ENCODE results near the gene APEH.
"Not testable (repeated sequence)": the region's sequence is repeated elsewhere in the genome, so short reads cannot be mapped to it uniquely, and the experiment has no call there.

Gene APEH

DNA sequence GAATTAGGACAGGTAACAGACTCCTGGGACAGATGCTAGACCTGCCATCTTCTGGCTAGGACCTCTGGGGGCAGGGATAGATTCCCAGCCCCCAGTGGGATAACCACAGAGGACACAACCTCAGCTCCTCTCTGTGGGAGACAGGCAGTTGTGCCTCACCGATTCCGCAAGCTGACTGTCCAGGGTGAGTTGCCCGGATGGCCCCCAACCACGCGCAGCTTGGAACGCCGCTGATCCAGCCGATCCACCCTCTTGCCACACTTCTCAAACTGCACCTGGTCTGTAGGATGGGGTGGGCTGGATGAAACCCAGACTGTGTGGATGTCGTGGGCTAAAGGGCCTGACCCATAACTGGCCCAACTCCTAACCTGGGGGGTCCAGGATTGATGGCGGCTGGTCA is 11.0 kb downstream of the APEH start:
- H3K18ac ChIP-seq (ENCODE audit: low read length); H2AK5ac ChIP-seq (ENCODE audit: low read length); H4K5ac ChIP-seq (ENCODE audit: low read length); H3K79me2 ChIP-seq (ENCODE audit: control insufficient read depth, insufficient read depth, low read length); H3K23ac ChIP-seq (ENCODE audit: low read length); H3K4me2 ChIP-seq (ENCODE audit: low read length); H3K4me1 ChIP-seq (ENCODE audit: control insufficient read depth, low read depth, low read length); DNase-seq; H3K27ac ChIP-seq (ENCODE audit: low read depth, low read length); H4K8ac ChIP-seq (ENCODE audit: low read depth, low read length); H3K4ac ChIP-seq (ENCODE audit: low read depth, low read length); H2BK120ac ChIP-seq (ENCODE audit: low read depth, low read length); H3K56ac ChIP-seq (ENCODE audit: low read length); H3K4me3 ChIP-seq (ENCODE audit: low read length); H2BK5ac ChIP-seq (ENCODE audit: low read length); H3K9ac ChIP-seq (ENCODE audit: low read length); H3K27me3 ChIP-seq (ENCODE audit: insufficient read depth, low read length, poor library complexity); H3K79me1 ChIP-seq (ENCODE audit: low read length); H2BK15ac ChIP-seq (replicated peaks; ENCODE audit: low read depth): not testable (repeated sequence)
- WGBS (ENCODE audit: extremely low coverage, insufficient coverage, low lambda C conversion rate): no CpG with 5 or more reads among the region's 10 CpGs
- peaks cover 12% of the 10 kb centered on the region for H3K36me3 ChIP-seq (ENCODE audit: control insufficient read depth, insufficient read depth, low read length)

GRCh38 chr3:49685846-49686245 is 11.7 kb downstream of the APEH start:
- H3K4me3 ChIP-seq (ENCODE audit: low read length): not testable (repeated sequence)
- no CpG with 5 or more reads among the region's 36 CpGs for WGBS (ENCODE audit: extremely low coverage, insufficient coverage, low lambda C conversion rate)

DNA sequence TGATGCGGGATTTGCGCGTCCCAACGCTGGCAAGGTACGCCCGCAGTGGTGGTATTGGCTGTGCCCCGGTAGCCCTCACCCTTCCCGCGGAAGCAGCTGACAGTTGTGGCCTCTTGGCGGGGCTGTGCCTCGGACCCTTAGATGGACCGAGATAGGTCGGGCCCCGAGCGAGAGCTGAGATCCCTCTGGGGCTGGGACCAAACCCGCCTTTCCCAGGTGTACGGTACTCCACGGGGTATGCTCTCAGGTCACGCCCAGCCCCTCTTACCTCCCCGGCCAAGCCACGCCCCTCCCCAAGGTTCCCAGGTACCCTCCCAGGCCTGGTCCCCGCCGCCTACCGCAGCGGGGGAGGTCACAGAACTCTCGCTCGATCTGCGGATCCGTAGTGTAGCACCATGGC is 12.2 kb downstream of the APEH start:
- not testable (repeated sequence) for H3K4ac ChIP-seq (ENCODE audit: low read depth, low read length)
- peak; percentile 87 for DNase-seq
- H3K9ac ChIP-seq (ENCODE audit: low read length): peak overlapping the region; percentile 28

More at GRCh38 chr3:49685846-49686245, 11.7 kb downstream of the APEH start:
- H3K79me1 ChIP-seq (ENCODE audit: low read length); H3K4ac ChIP-seq (ENCODE audit: low read depth, low read length); H3K56ac ChIP-seq (ENCODE audit: low read length); H3K23ac ChIP-seq (ENCODE audit: low read length); H3K4me2 ChIP-seq (ENCODE audit: low read length); H2BK120ac ChIP-seq (ENCODE audit: low read depth, low read length); DNase-seq; H3K9ac ChIP-seq (ENCODE audit: low read length); H4K5ac ChIP-seq (ENCODE audit: low read length); H3K4me1 ChIP-seq (ENCODE audit: control insufficient read depth, low read depth, low read length); H2BK15ac ChIP-seq (replicated peaks; ENCODE audit: low read depth); H2AK5ac ChIP-seq (ENCODE audit: low read length); H2BK5ac ChIP-seq (ENCODE audit: low read length); H3K27ac ChIP-seq (ENCODE audit: low read depth, low read length); H4K8ac ChIP-seq (ENCODE audit: low read depth, low read length); H3K27me3 ChIP-seq (ENCODE audit: insufficient read depth, low read length, poor library complexity); H3K18ac ChIP-seq (ENCODE audit: low read length); H3K79me2 ChIP-seq (ENCODE audit: control insufficient read depth, insufficient read depth, low read length); H3K36me3 ChIP-seq (ENCODE audit: control insufficient read depth, insufficient read depth, low read length): not testable (repeated sequence)

GRCh38 chr3:49686769-49687423 is 12.7 kb downstream of the APEH start:
- H3K4ac ChIP-seq (ENCODE audit: low read depth, low read length); H2BK5ac ChIP-seq (ENCODE audit: low read length); H2BK120ac ChIP-seq (ENCODE audit: low read depth, low read length); H3K4me1 ChIP-seq (ENCODE audit: control insufficient read depth, low read depth, low read length); H4K5ac ChIP-seq (ENCODE audit: low read length); H3K79me1 ChIP-seq (ENCODE audit: low read length); H3K18ac ChIP-seq (ENCODE audit: low read length); H3K36me3 ChIP-seq (ENCODE audit: control insufficient read depth, insufficient read depth, low read length); H4K8ac ChIP-seq (ENCODE audit: low read depth, low read length); H3K23ac ChIP-seq (ENCODE audit: low read length); H3K4me3 ChIP-seq (ENCODE audit: low read length); H3K27me3 ChIP-seq (ENCODE audit: insufficient read depth, low read length, poor library complexity); H3K79me2 ChIP-seq (ENCODE audit: control insufficient read depth, insufficient read depth, low read length); H2AK5ac ChIP-seq (ENCODE audit: low read length); H3K27ac ChIP-seq (ENCODE audit: low read depth, low read length); H2BK15ac ChIP-seq (replicated peaks; ENCODE audit: low read depth): not testable (repeated sequence)
- H3K9ac ChIP-seq (ENCODE audit: low read length): peak overlapping the region; percentile 73
- H3K56ac ChIP-seq (ENCODE audit: low read length): peak overlapping the region; percentile 87
- peak; percentile 93 for DNase-seq
- peak overlapping the region; percentile 78 for H3K4me2 ChIP-seq (ENCODE audit: low read length)
- no CpG with 5 or more reads among the region's 44 CpGs for WGBS (ENCODE audit: extremely low coverage, insufficient coverage, low lambda C conversion rate)

More for the DNA sequence above, 12.2 kb downstream of the APEH start:
- H3K79me2 ChIP-seq (ENCODE audit: control insufficient read depth, insufficient read depth, low read length); H2AK5ac ChIP-seq (ENCODE audit: low read length); H3K4me3 ChIP-seq (ENCODE audit: low read length); H2BK5ac ChIP-seq (ENCODE audit: low read length); H3K23ac ChIP-seq (ENCODE audit: low read length); H3K4me1 ChIP-seq (ENCODE audit: control insufficient read depth, low read depth, low read length); H3K27ac ChIP-seq (ENCODE audit: low read depth, low read length); H4K5ac ChIP-seq (ENCODE audit: low read length); H3K36me3 ChIP-seq (ENCODE audit: control insufficient read depth, insufficient read depth, low read length); H2BK120ac ChIP-seq (ENCODE audit: low read depth, low read length); H4K8ac ChIP-seq (ENCODE audit: low read depth, low read length); H3K27me3 ChIP-seq (ENCODE audit: insufficient read depth, low read length, poor library complexity); H3K18ac ChIP-seq (ENCODE audit: low read length); H3K79me1 ChIP-seq (ENCODE audit: low read length); H2BK15ac ChIP-seq (replicated peaks; ENCODE audit: low read depth): not testable (repeated sequence)
- WGBS (ENCODE audit: extremely low coverage, insufficient coverage, low lambda C conversion rate): no CpG with 5 or more reads among the region's 29 CpGs
- Histone ChIP-seq H3K56ac (ENCODE audit: low read length) (peak overlapping the region; percentile 87), H3K4me2 (ENCODE audit: low read length) (peak overlapping the region; percentile 10)

DNA sequence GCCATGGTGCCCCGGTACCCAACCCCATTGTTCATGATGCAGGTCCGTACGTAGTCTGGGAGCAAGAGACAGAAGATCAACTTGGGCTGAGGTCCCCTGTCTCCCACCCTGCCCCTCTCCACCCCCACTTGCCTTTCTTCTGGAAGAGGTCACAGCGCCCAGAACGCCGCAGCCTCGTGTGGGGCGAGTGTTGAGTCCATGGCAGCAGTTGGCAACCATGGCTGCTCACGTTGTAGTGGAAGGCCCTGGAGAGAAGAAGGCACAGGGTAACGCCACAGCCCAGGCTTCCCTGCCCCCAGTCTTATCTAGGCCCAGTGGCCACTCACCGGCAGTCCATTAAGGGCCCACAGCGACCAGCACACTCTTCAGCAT is 13.3 kb downstream of the APEH start:
- not testable (repeated sequence) for H3K4ac ChIP-seq (ENCODE audit: low read depth, low read length); H3K4me1 ChIP-seq (ENCODE audit: control insufficient read depth, low read depth, low read length); H2BK5ac ChIP-seq (ENCODE audit: low read length); DNase-seq; H3K56ac ChIP-seq (ENCODE audit: low read length); H2BK15ac ChIP-seq (replicated peaks; ENCODE audit: low read depth); H2BK120ac ChIP-seq (ENCODE audit: low read depth, low read length); H3K23ac ChIP-seq (ENCODE audit: low read length); H3K9ac ChIP-seq (ENCODE audit: low read length); H3K27me3 ChIP-seq (ENCODE audit: insufficient read depth, low read length, poor library complexity); H3K27ac ChIP-seq (ENCODE audit: low read depth, low read length); H3K79me2 ChIP-seq (ENCODE audit: control insufficient read depth, insufficient read depth, low read length); H4K8ac ChIP-seq (ENCODE audit: low read depth, low read length); H3K79me1 ChIP-seq (ENCODE audit: low read length); H2AK5ac ChIP-seq (ENCODE audit: low read length); H3K36me3 ChIP-seq (ENCODE audit: control insufficient read depth, insufficient read depth, low read length); H3K18ac ChIP-seq (ENCODE audit: low read length); H3K4me3 ChIP-seq (ENCODE audit: low read length); H4K5ac ChIP-seq (ENCODE audit: low read length); H3K4me2 ChIP-seq (ENCODE audit: low read length)
- no CpG with 5 or more reads among the region's 12 CpGs for WGBS (ENCODE audit: extremely low coverage, insufficient coverage, low lambda C conversion rate)

All from mesendoderm (in vitro differentiated cells).